Fibroblast of pulmonary artery (primary cell): Measurements from ENCODE around the gene MUC5AC.

Source experiments
- DNase-seq: peaks from one replicate; pipeline ENCODE4 v3.0.0-alpha.2; 2010; ENCODE audit warnings: low read depth
- H3K4me3 ChIP-seq: replicated peaks from 2 replicates; pipeline ENCODE4 v1.5.1; 2011; ENCODE audit warnings: low read depth, mild to moderate bottlenecking, control low read depth, low read length, moderate library complexity
- CTCF ChIP-seq: IDR thresholded peaks from 2 replicates; pipeline ENCODE4 v1.5.1; 2011; ENCODE audit warnings: mild to moderate bottlenecking, control low read depth, low read length, inconsistent platforms; ENCODE audit errors: missing control alignments

MUC5AC gene

GRCh38 chr11:1197431-1197885 lies 39.7 kb downstream of the MUC5AC start:
- no peak overlapping the region for H3K4me3 ChIP-seq
- no peak for DNase-seq
- TF ChIP-seq CTCF: no peak

GRCh38 chr11:1197886-1198560 lies 40.3 kb downstream of the MUC5AC start:
- no peak for DNase-seq
- H3K4me3 ChIP-seq: no peak overlapping the region
- TF ChIP-seq CTCF: no peak

GRCh38 chr11:1198561-1199240 lies 40.9 kb downstream of the MUC5AC start:
- no peak for DNase-seq
- TF ChIP-seq CTCF: no peak
- no peak overlapping the region for H3K4me3 ChIP-seq

- TF ChIP-seq CTCF: no peak
- no peak overlapping the region for H3K4me3 ChIP-seq
- no peak for DNase-seq
Observed at GRCh38 chr11:1199241-1199750, 41.5 kb downstream of the MUC5AC start.

- DNase-seq: no peak
- no peak for TF ChIP-seq CTCF
- H3K4me3 ChIP-seq: no peak overlapping the region
Observed at GRCh38 chr11:1199751-1200610, 42.2 kb downstream of the MUC5AC start.

- no peak for TF ChIP-seq CTCF
- DNase-seq: no peak
- no peak overlapping the region for H3K4me3 ChIP-seq
Observed at GRCh38 chr11:1200611-1201191, 42.9 kb downstream of the MUC5AC start.
